Esophagus muscularis mucosa (tissue), 4 donors: ENCODE data around the gene SLC25A42.

ENCODE experiments used
- CTCF ChIP-seq, 3 experiments: fragments of 200-600 bp in 2 of 3; fragments of 450-650 bp in 1 of 3; sonication (generic) in 2 of 3; IDR thresholded peaks; one replicate each; pipeline ENCODE4 v1.5.1; 2017 to 2019; ENCODE audit warnings: antibody characterized with exemption in 3 of 3, mild to moderate bottlenecking in 2 of 3, moderate library complexity in 1 of 3
- EP300 ChIP-seq: sonication (generic); formaldehyde crosslinking; IDR thresholded peaks from one replicate; pipeline ENCODE4 v1.6.1; 2017; ENCODE audit warnings: antibody characterized with exemption
- POLR2AphosphoS5 ChIP-seq, 2 donors: sonication (generic); formaldehyde crosslinking; IDR thresholded peaks; one replicate each; pipeline ENCODE4 v1.6.1; 2017; ENCODE audit warnings: antibody characterized with exemption in 2 of 2

GRCh38 chr19:19056636-19057275 lies 7.0 kb upstream of the SLC25A42 start:
- TF ChIP-seq CTCF (IDR thresholded peaks at IDR 0.05) (no peak), POLR2AphosphoS5 (IDR thresholded peaks at IDR 0.05) (no peak), EP300 (no peak)
